Measurements from ENCODE around the gene FXR2.

Gene FXR2

GRCh38 chr17:7588553-7589203, 26.0 kb downstream of the FXR2 start:
- DNase-seq (ENCODE audit: low spot score) = no peak

DNA sequence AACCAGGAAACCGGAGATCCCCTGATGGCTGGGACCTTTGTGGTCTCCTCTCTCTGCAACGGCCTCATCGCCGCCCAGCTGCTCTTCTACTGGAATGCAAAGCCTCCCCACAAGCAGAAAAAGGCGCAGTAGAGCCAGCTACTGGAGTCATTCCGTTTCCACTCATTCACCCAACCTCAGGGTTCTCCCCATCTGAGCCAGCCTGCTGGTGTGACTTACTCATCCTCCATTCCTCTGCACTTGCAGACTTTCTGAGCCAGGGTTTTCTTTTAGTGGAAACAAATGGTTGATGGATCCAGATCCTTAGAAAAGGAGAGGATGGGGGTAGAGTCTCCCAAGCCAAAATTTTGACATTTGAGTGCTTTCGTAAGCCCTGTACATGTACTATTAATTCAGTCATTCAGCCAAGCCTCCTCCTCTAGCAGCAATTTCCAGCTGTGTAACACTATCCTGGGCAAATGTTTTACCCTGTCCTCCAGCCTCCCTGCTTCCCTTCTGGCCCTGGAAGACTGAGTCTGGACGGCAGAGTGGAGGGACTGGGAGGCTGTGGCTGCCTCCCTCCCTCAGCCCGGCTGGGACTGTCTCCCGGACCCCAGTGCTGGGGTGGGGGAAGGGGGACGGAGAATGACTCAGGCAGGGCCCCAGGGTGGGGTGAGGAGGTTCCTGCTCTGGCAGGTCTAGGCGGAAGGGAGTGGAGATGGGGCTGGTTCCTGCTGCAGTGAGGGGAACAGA, 27.1 kb downstream of the FXR2 start:
- no peak for DNase-seq (ENCODE audit: low spot score)

- DNase-seq (ENCODE audit: low spot score) = peak; percentile 68
These were observed 27.9 kb downstream of the FXR2 start for GRCh38 chr17:7586673-7587419.

DNA sequence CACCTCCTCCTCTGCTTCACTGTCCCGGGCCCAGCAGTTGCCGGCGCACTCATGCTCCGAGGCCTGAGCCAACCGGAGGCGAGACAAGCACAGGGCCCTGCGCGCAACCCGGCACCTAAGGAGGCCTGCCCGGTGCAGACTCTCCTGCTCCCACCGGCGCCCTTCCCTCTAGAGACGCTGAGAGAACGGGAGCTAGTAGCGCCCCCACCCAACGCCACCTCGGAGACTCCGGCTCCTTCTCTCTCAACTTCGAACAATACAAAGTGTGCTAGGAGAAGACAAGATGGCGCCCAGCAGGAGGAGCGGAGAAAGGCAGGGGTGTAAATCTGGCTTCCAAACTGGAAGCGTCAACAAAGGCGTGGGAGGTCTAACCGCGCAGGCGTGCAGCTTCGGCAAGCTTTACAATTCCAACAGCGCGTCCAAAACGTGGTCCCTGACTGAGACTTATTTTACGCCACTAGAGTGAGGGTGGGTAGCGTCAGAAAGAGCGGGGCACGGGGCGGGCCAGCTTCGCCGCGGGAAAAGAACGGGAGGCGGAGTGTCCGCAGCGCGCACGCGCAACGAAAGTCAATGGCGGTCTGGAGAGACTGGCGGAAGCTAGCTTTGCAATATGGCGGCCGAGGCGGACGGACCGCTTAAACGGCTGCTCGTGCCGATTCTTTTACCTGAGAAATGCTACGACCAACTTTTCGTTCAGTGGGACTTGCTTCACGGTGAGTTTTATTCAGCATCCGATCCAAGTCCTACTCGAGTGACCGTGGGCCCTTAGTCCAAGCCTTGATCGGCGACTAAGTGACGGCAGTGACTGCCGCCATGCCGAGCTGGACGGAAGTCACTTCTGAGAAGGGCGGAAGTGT, 31.2 kb downstream of the FXR2 start, which contains the start of gene MPDU1:
Gene MPDU1 (plus strand): TSS at position 600 of the 857 bp plus-strand sequence. CDS start 11 bp downstream, at position 611.
- DNase-seq (ENCODE audit: low spot score) = peak; percentile 97

DNA sequence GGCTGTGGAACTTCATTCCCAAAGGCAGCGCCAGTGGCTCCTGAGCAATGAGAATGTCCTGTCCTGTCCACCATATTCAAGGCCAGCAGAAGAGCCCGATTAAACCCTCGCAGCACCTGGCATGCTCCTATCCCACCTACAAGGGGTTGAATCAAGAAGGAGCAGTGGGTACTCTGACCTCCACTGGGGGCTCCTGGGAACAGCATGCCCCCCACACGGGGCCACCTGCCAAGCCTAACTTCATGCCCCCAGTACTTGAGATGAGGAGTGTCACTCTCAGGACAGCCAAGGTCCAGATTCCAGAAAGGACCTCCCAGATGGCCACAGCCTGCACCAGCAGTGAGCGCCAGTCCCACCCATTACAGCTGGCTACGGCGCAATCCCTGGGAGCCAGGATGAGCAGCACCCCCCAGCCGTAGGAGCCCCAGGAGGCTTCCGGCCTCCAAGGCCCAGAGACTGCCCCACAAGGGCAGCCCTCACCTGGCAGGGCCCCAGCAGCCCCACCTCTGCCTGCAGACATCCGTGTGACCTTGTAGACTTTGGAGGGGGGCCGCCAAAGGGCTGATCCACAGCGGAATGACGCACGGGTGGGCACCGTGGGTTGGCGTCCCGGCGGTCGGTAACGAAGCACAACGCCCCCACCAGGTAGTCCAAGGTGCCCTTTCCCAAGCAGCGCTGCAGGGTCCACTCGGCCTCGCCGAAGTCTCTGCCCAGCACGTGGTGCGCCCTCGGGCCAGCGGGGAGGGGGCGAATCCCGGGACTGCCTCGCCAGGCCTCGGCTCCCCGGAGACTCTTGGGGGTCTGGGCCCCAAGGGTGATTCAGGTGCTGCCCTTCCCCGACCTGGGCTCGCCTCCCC, 32.1 kb downstream of the FXR2 start:
- DNase-seq (ENCODE audit: low spot score) = no peak

- no peak for DNase-seq (ENCODE audit: low spot score)
These were observed 33.8 kb downstream of the FXR2 start for GRCh38 chr17:7580604-7581575.

DNA sequence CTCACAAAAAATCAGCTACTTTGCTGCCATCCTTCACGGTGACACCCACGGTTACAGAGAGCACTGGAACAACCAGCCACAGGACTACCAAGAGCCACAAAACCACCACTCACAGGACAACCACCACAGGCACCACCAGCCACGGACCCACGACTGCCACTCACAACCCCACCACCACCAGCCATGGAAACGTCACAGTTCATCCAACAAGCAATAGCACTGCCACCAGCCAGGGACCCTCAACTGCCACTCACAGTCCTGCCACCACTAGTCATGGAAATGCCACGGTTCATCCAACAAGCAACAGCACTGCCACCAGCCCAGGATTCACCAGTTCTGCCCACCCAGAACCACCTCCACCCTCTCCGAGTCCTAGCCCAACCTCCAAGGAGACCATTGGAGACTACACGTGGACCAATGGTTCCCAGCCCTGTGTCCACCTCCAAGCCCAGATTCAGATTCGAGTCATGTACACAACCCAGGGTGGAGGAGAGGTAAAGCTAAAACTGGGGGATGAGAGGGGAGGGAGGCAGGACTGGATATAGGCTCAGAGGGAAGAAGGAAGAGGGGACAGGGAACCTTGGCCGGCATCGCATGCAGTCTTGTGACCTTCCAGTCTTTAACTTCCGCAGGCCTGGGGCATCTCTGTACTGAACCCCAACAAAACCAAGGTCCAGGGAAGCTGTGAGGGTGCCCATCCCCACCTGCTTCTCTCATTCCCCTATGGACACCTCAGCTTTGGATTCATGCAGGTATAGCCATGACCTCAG, 34.7 kb downstream of the FXR2 start:
- no peak for DNase-seq (ENCODE audit: low spot score)

DNA sequence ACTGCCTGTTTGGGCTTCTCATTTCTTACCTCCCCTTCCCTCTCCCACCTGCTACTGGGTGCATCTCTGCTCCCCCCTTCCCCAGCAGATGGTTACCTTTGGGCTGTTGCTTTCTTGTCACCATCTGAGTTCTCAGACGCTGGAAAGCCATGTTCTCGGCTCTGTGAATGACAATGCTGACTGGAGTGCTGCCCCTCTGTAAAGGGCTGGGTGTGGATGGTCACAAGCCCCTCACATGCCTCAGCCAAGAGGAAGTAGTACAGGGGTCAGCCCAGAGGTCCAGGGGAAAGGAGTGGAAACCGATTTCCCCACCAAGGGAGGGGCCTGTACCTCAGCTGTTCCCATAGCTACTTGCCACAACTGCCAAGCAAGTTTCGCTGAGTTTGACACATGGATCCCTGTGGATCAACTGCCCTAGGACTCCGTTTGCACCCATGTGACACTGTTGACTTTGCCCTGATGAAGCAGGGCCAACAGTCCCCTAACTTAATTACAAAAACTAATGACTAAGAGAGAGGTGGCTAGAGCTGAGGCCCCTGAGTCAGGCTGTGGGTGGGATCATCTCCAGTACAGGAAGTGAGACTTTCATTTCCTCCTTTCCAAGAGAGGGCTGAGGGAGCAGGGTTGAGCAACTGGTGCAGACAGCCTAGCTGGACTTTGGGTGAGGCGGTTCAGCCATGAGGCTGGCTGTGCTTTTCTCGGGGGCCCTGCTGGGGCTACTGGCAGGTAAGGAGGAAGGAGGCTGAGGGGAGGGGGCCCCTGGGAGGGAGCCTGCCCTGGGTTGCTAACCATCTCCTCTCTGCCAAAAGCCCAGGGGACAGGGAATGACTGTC, 35.5 kb downstream of the FXR2 start, which contains the start of gene CD68:
Gene CD68 (plus strand): TSS at position 638 of the 833 bp plus-strand sequence. CDS start 40 bp downstream, at position 678.
- peak; percentile 88 for DNase-seq (ENCODE audit: low spot score)

GRCh38 chr17:7577327-7578199, 37.1 kb downstream of the FXR2 start:
- DNase-seq (ENCODE audit: low spot score) = no peak

GRCh38 chr17:7576432-7576937, 38.2 kb downstream of the FXR2 start:
- DNase-seq (ENCODE audit: low spot score) = no peak

DNA sequence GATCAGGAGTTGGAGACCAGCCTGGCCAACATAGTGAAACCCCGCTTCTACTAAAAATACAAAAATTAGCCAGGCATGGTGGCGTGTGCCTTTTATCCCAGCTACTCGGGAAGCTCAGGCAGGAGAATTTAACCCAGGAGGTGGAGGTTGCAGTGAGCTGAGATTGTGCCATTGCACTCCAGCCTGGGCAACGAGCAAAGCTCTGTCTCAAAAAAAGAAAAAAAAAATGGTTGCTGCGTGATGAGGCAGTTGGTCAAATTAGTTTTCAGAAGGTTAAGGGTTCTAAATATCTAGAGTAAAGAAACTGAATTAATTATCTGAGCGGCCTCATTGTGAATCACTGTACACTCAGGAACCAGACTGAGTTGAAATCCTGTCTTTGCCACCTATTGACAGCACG, 38.7 kb downstream of the FXR2 start:
- DNase-seq (ENCODE audit: low spot score) = no peak

DNA sequence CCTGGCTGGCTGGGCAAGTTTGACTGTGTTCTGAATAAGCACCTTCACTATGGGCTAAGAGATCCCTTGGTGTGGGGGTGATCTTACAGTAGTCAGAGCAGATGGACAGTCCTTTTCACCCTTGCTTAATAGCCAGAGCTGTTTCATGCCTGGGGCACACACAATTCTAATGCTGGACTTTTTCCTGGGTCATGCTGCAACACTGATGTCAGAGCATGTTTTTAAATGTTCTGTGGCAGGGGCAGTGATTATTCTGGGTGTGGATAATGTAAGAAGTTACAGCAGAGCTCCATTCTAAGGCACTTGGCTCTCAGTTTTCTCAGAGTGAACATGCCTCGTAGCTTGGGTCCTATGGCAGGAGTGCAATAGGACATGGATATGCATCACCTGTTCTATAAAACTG, 39.2 kb downstream of the FXR2 start:
- no peak for DNase-seq (ENCODE audit: low spot score)

GRCh38 chr17:7574176-7574953, 40.3 kb downstream of the FXR2 start:
- DNase-seq (ENCODE audit: low spot score) = no peak

DNA sequence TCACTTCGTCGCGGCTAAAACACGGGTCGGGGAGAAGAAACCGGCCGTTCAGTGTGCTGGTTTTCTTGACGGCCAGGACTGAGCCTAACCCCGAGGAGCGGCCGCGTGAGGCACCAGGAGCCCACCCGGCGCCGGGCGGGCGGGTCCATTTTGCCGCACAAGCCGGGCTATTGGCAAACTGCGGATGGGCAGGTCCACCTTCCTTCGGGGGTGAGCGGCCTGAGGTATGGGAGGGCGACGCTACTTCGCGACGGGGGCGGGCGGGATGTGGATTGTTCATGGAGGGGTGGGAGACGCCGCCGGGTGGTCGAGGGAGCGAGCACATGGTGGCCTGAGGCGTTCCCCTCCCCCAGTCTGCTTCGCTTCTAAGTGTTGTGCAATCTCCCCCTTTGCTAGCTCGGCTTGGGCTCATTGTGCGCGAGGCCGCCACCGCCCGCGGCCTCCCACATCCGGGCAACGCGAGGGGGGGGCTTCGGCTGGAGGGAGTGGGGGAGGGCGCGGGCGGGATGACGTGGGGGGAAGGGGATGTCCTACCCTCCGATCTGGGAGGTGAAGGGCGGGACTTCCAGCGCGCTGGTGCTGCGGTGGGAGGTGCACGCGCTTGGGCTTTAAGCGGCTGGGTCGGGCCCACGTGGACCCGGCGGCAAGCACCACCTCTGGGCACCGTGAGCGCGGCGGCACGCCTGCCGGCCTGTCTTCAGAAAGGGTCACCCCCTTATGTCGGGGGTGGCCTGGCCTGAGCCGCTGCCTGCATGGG, 41.2 kb downstream of the FXR2 start:
- peak; percentile 78 for DNase-seq (ENCODE audit: low spot score)

All from SW480 (cell line).